CD8-positive, alpha-beta memory T cell (primary cell): ENCODE results near the gene TBC1D5. TPM values are rescaled to one million over a fixed set of nuclear protein-coding genes. Genes with fewer than 3 reads are reported as not detected.

Experiments
- CTCF ChIA-PET: fragments of 350-600 bp; sonication (Branson Sonifier 250); formaldehyde crosslinking; loops from one replicate; lab custom pipeline; 2021; ENCODE audit warnings: antibody characterized with exemption; lab: Charles Lee
- POLR2A ChIA-PET: fragments of 350-600 bp; sonication (Branson Sonifier 250); formaldehyde crosslinking; loops from one replicate; lab custom pipeline; 2021; ENCODE audit warnings: antibody characterized with exemption; lab: Charles Lee
- DNase-seq, 5 donors: peaks; one replicate each; pipeline versions ENCODE4 v3.0.0 to v3.0.0-alpha.2; 2020 to 2022; ENCODE audit warnings: mixed read lengths in 1 of 5
- H3K27ac ChIP-seq: one replicate; pipeline ENCODE4 v1.7.0; 2013; ENCODE audit warnings: low read depth, mild to moderate bottlenecking, low read length, moderate library complexity
- H3K27me3 ChIP-seq: 2 replicates; pipeline ENCODE4 v1.7.0; 2013; ENCODE audit warnings: low read length, mild to moderate bottlenecking; ENCODE audit not compliant: insufficient read depth, poor library complexity, severe bottlenecking
- H3K36me3 ChIP-seq: 2 replicates; pipeline ENCODE4 v1.7.0; 2013; ENCODE audit warnings: mild to moderate bottlenecking, low read length, moderate library complexity; ENCODE audit not compliant: insufficient read depth
- H3K4me1 ChIP-seq: 2 replicates; pipeline ENCODE4 v1.7.0; 2013; ENCODE audit warnings: mild to moderate bottlenecking, low read length, moderate library complexity; ENCODE audit not compliant: insufficient read depth
- H3K4me3 ChIP-seq: 2 replicates; pipeline ENCODE4 v1.7.0; 2013; ENCODE audit warnings: mild to moderate bottlenecking, low read length
- H3K9me3 ChIP-seq: 2 replicates; pipeline ENCODE4 v1.7.0; 2013; ENCODE audit warnings: mild to moderate bottlenecking, low read length
- H3K27ac Mint-ChIP-seq, 8 donors: one replicate each; pipeline ENCODE4 v1.8.0; 2020 to 2021; ENCODE audit warnings: mixed read lengths in 8 of 8, mild to moderate bottlenecking in 6 of 8, inconsistent platforms in 3 of 8, moderate library complexity in 3 of 8
- H3K27me3 Mint-ChIP-seq, 2 donors: one replicate each; pipeline ENCODE4 v1.8.0; 2020 to 2021; ENCODE audit warnings: mixed read lengths in 2 of 2, mild to moderate bottlenecking in 1 of 2, moderate library complexity in 1 of 2
- H3K36me3 Mint-ChIP-seq, 3 donors: one replicate each; pipeline ENCODE4 v1.8.0; 2020 to 2021; ENCODE audit warnings: mixed read lengths in 3 of 3, inconsistent platforms in 1 of 3, mild to moderate bottlenecking in 1 of 3
- H3K4me1 Mint-ChIP-seq, 3 donors: one replicate each; pipeline ENCODE4 v1.8.0; 2020 to 2021; ENCODE audit warnings: mixed read lengths in 3 of 3, inconsistent platforms in 1 of 3, mild to moderate bottlenecking in 1 of 3
- H3K4me3 Mint-ChIP-seq, 7 donors: one replicate each; pipeline ENCODE4 v1.8.0; 2020 to 2021; ENCODE audit warnings: mixed read lengths in 7 of 7, mild to moderate bottlenecking in 6 of 7, moderate library complexity in 4 of 7, inconsistent platforms in 2 of 7
- H3K9me3 Mint-ChIP-seq, 5 donors: one replicate each; pipeline ENCODE4 v1.8.0; 2020 to 2022; ENCODE audit warnings: mixed read lengths in 5 of 5, mild to moderate bottlenecking in 3 of 5, moderate library complexity in 2 of 5, inconsistent platforms in 1 of 5
- polyA plus RNA-seq: library from polyadenylated mRNA; unstranded; fragments of 300-500 nt; fragmentation: Illumina TruSeq; gene quantifications from one replicate; pipeline ENCODE4 v1.2.3, GENCODE V29; 2021
- total RNA-seq, 2 experiments: library from RNA; stranded (reverse); gene quantifications; one replicate each; pipeline ENCODE4 v1.2.3, GENCODE V29; 2021

TBC1D5 gene
- total and polyA plus RNA-seq, 3 experiments from 2014 or later: 35.8 to 45.1 (median 40.0) TPM

- peaks cover 19 to 32% (median 28%) of the 10 kb centered on the region in 3 donors for H3K4me1 Mint-ChIP-seq
- no peaks in the 10 kb centered on the region for H3K9me3 Mint-ChIP-seq
- peaks cover 0 to 3% (median 0%) of the 10 kb centered on the region in 3 donors for H3K36me3 Mint-ChIP-seq
- DNase-seq: no peak
- Histone ChIP-seq H3K36me3 (no peaks in the 10 kb centered on the region), H3K27me3 (no peaks in the 10 kb centered on the region), H3K4me3 (no peak overlapping the region), H3K4me1 (peaks cover 15% of the 10 kb centered on the region), H3K27ac (no peak overlapping the region), H3K9me3 (no peaks in the 10 kb centered on the region)
- ChIA-PET CTCF (interaction anchor here (1.7 kb wide), 1 partner anchor 94 kb away, joined by 5 read pairs; no protein-coding TSS in a partner anchor), POLR2A (no interaction called here)
- peak overlapping the region in 1 of 8 donors; percentile 57 for H3K27ac Mint-ChIP-seq
- no peaks in the 10 kb centered on the region for H3K27me3 Mint-ChIP-seq
- peak overlapping the region in 1 of 7 donors; percentile 67 for H3K4me3 Mint-ChIP-seq
Measured at GRCh38 chr3:17747174-17747889, 4.9 kb upstream of the TBC1D5 start.

GRCh38 chr3:17745894-17746293 is 3.5 kb upstream of the TBC1D5 start:
- no peaks in the 10 kb centered on the region for H3K36me3 ChIP-seq
- no peaks in the 10 kb centered on the region for H3K27me3 ChIP-seq
- H3K9me3 ChIP-seq: no peaks in the 10 kb centered on the region
- Mint-ChIP-seq H3K4me3 (peak overlapping the region in 1 of 7 donors; percentile 59), H3K4me1 (peaks cover 27 to 42% (median 37%) of the 10 kb centered on the region in 3 donors), H3K9me3 (no peaks in the 10 kb centered on the region), H3K27ac (no peak overlapping the region), H3K36me3 (peaks cover 0 to 7% (median 0%) of the 10 kb centered on the region in 3 donors), H3K27me3 (no peaks in the 10 kb centered on the region)
- no peak overlapping the region for H3K4me3 ChIP-seq
- peaks cover 21% of the 10 kb centered on the region for H3K4me1 ChIP-seq
- DNase-seq: no peak
- CTCF ChIA-PET: no interaction called here
- H3K27ac ChIP-seq: no peak overlapping the region
- POLR2A ChIA-PET: no interaction called here

- CTCF ChIA-PET: no interaction called here
- H3K4me1 ChIP-seq: peaks cover 27% of the 10 kb centered on the region
Measured at GRCh38 chr3:17745301-17745700, 2.9 kb upstream of the TBC1D5 start.

GRCh38 chr3:17744693-17745092 is 2.3 kb upstream of the TBC1D5 start:
- Mint-ChIP-seq H3K36me3 (peaks cover 0 to 8% (median 0%) of the 10 kb centered on the region in 3 donors), H3K4me1 (peaks cover 26 to 45% (median 39%) of the 10 kb centered on the region in 3 donors), H3K4me3 (peak overlapping the region in 3 of 7 donors; percentile 7 to 65 (median 27)), H3K27ac (peak overlapping the region in 4 of 8 donors; percentile 20 to 74 (median 38)), H3K27me3 (no peaks in the 10 kb centered on the region), H3K9me3 (no peaks in the 10 kb centered on the region)
- CTCF ChIA-PET: no interaction called here
- no peaks in the 10 kb centered on the region for H3K9me3 ChIP-seq
- POLR2A ChIA-PET: no interaction called here
- no peak overlapping the region for H3K27ac ChIP-seq
- peaks cover 28% of the 10 kb centered on the region for H3K4me1 ChIP-seq
- no peaks in the 10 kb centered on the region for H3K27me3 ChIP-seq
- H3K4me3 ChIP-seq: no peak overlapping the region
- H3K36me3 ChIP-seq: no peaks in the 10 kb centered on the region
- DNase-seq: no peak

More at GRCh38 chr3:17745301-17745700, 2.9 kb upstream of the TBC1D5 start:
- H3K9me3 Mint-ChIP-seq: no peaks in the 10 kb centered on the region
- Histone ChIP-seq H3K36me3 (no peaks in the 10 kb centered on the region), H3K27me3 (no peaks in the 10 kb centered on the region), H3K4me3 (no peak overlapping the region), H3K27ac (no peak overlapping the region), H3K9me3 (no peaks in the 10 kb centered on the region)
- DNase-seq: no peak
- H3K4me3 Mint-ChIP-seq: peak overlapping the region in 1 of 7 donors; percentile 27
- POLR2A ChIA-PET: no interaction called here
- H3K27ac Mint-ChIP-seq: no peak overlapping the region
- H3K36me3 Mint-ChIP-seq: peaks cover 0 to 8% (median 0%) of the 10 kb centered on the region in 3 donors
- H3K27me3 Mint-ChIP-seq: no peaks in the 10 kb centered on the region
- peaks cover 30 to 45% (median 43%) of the 10 kb centered on the region in 3 donors for H3K4me1 Mint-ChIP-seq

GRCh38 chr3:17743658-17743995 is 1.2 kb upstream of the TBC1D5 start:
- H3K36me3 Mint-ChIP-seq: peaks cover 0 to 11% (median 3%) of the 10 kb centered on the region in 3 donors
- H3K4me3 Mint-ChIP-seq: peak overlapping the region; percentile 91 to 96 (median 94)
- H3K4me1 Mint-ChIP-seq: peaks cover 25 to 47% (median 40%) of the 10 kb centered on the region in 3 donors
- H3K27ac Mint-ChIP-seq: peak overlapping the region in 7 of 8 donors; percentile 88 to 94 (median 91)
- H3K36me3 ChIP-seq: no peaks in the 10 kb centered on the region
- no peaks in the 10 kb centered on the region for H3K9me3 Mint-ChIP-seq
- H3K9me3 ChIP-seq: no peaks in the 10 kb centered on the region
- H3K4me3 ChIP-seq: no peak overlapping the region
- POLR2A ChIA-PET: interaction anchor here (0.5 to 1.6 kb wide), 2 partner anchors 10 to 31 kb away, joined by 3 to 5 read pairs; no protein-coding TSS in a partner anchor
- H3K27me3 Mint-ChIP-seq: no peaks in the 10 kb centered on the region
- peak overlapping the region; percentile 90 for H3K27ac ChIP-seq
- CTCF ChIA-PET: interaction anchor here (1.0 to 1.6 kb wide), 2 partner anchors 10 to 116 kb away, joined by 3 to 4 read pairs; no protein-coding TSS in a partner anchor
- no peak for DNase-seq
- peaks cover 21% of the 10 kb centered on the region for H3K4me1 ChIP-seq
- no peaks in the 10 kb centered on the region for H3K27me3 ChIP-seq

GRCh38 chr3:17742880-17743657 is 638 bp upstream of the TBC1D5 start:
- Histone ChIP-seq H3K9me3 (no peaks in the 10 kb centered on the region), H3K36me3 (no peaks in the 10 kb centered on the region), H3K4me3 (peak overlapping the region; percentile 88), H3K27me3 (no peaks in the 10 kb centered on the region), H3K4me1 (peaks cover 21% of the 10 kb centered on the region), H3K27ac (peak overlapping the region; percentile 90)
- Mint-ChIP-seq H3K27ac (peak overlapping the region; percentile 72 to 94 (median 90)), H3K27me3 (no peaks in the 10 kb centered on the region), H3K36me3 (peaks cover 0 to 11% (median 3%) of the 10 kb centered on the region in 3 donors), H3K4me3 (peak overlapping the region; percentile 91 to 96 (median 94)), H3K9me3 (no peaks in the 10 kb centered on the region), H3K4me1 (peaks cover 27 to 52% (median 46%) of the 10 kb centered on the region in 3 donors)
- no peak for DNase-seq
- ChIA-PET POLR2A (interaction anchor here (0.5 to 1.6 kb wide), 5 partner anchors 7 to 1442 kb away, joined by 3 to 5 read pairs (median 3); no protein-coding TSS in a partner anchor), CTCF (interaction anchor here (1.0 to 1.6 kb wide), 2 partner anchors 9 to 115 kb away, joined by 3 to 4 read pairs; no protein-coding TSS in a partner anchor)

GRCh38 chr3:17741621-17742101 is 770 bp downstream of the TBC1D5 start:
- Mint-ChIP-seq H3K4me3 (peak overlapping the region; percentile 91 to 96 (median 94)), H3K27me3 (no peaks in the 10 kb centered on the region), H3K4me1 (peaks cover 35 to 59% (median 52%) of the 10 kb centered on the region in 3 donors), H3K27ac (peak overlapping the region; percentile 84 to 95 (median 90)), H3K9me3 (no peaks in the 10 kb centered on the region), H3K36me3 (peaks cover 0 to 11% (median 3%) of the 10 kb centered on the region in 3 donors)
- Histone ChIP-seq H3K36me3 (no peaks in the 10 kb centered on the region), H3K4me3 (peak overlapping the region; percentile 88), H3K4me1 (peaks cover 21% of the 10 kb centered on the region), H3K27ac (peak overlapping the region; percentile 90), H3K9me3 (no peaks in the 10 kb centered on the region), H3K27me3 (no peaks in the 10 kb centered on the region)
- no peak for DNase-seq
- ChIA-PET POLR2A (interaction anchor here (0.6 to 1.1 kb wide), 3 partner anchors 100 to 1440 kb away, joined by 3 read pairs; no protein-coding TSS in a partner anchor), CTCF (no interaction called here)
